Tibial nerve (tissue), 4 donors: ENCODE results near the gene LOX.

Experiments
- EP300 ChIP-seq, 2 donors: sonication (generic); formaldehyde crosslinking; IDR thresholded peaks; one replicate each; pipeline ENCODE4 v1.6.1; 2017; ENCODE audit warnings: antibody characterized with exemption in 2 of 2, mild to moderate bottlenecking in 1 of 2
- POLR2A ChIP-seq, 2 donors: fragments of 450-650 bp; IDR thresholded peaks; one replicate each; pipeline ENCODE4 v1.6.1; 2017; ENCODE audit warnings: antibody characterized with exemption in 2 of 2, mild to moderate bottlenecking in 2 of 2, moderate library complexity in 2 of 2
- TF ChIP-seq, protein P1 (sequence below), 5 experiments: fragments of 200-600 bp in 3 of 5; fragments of 450-650 bp in 2 of 5; sonication (generic) in 3 of 5; IDR thresholded peaks; one replicate each; pipeline ENCODE4 v1.5.1; 2016 to 2019; ENCODE audit warnings: antibody characterized with exemption in 5 of 5, mild to moderate bottlenecking in 3 of 5, moderate library complexity in 2 of 5

DNA sequence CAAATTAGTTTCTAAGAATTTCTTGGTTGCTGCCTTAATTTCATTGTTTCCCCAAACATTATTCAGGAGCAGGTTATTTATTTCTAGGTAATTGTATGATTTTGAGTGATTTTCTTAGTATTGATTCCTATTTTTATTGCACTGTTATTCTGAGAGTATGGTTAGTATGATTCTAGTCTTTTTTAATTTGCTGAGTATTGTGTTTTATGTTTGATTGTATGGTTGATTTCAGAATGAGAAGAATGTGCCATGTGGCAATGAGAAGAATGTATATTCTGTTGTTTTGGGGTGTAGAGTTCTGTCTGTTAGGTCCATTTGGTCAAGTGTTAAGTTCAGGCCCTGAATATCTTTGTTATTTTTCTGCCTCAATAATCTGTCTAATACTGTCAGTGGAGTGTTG lies 27.1 kb downstream of the LOX start:
- TF ChIP-seq, protein P1, sequence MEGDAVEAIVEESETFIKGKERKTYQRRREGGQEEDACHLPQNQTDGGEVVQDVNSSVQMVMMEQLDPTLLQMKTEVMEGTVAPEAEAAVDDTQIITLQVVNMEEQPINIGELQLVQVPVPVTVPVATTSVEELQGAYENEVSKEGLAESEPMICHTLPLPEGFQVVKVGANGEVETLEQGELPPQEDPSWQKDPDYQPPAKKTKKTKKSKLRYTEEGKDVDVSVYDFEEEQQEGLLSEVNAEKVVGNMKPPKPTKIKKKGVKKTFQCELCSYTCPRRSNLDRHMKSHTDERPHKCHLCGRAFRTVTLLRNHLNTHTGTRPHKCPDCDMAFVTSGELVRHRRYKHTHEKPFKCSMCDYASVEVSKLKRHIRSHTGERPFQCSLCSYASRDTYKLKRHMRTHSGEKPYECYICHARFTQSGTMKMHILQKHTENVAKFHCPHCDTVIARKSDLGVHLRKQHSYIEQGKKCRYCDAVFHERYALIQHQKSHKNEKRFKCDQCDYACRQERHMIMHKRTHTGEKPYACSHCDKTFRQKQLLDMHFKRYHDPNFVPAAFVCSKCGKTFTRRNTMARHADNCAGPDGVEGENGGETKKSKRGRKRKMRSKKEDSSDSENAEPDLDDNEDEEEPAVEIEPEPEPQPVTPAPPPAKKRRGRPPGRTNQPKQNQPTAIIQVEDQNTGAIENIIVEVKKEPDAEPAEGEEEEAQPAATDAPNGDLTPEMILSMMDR (IDR thresholded peaks at IDR 0.05), result no peak
- TF ChIP-seq POLR2A (IDR thresholded peaks at IDR 0.05) (no peak), EP300 (IDR thresholded peaks at IDR 0.05) (no peak)
